K562 (cell line): ENCODE results near the gene LBH. TPM values are rescaled to one million over a fixed set of nuclear protein-coding genes. Genes with fewer than 3 reads are reported as not detected.

ENCODE experiments used
- CHD2 ChIP-seq: IDR thresholded peaks from 2 replicates; pipeline ENCODE4 v1.6.1; 2011; ENCODE audit warnings: low read depth, low read length
- HMGN3 ChIP-seq: IDR thresholded peaks from 2 replicates; pipeline ENCODE4 v1.6.1; 2011; ENCODE audit warnings: borderline replicate concordance, low read depth, mild to moderate bottlenecking, mixed read lengths, low read length; ENCODE audit not compliant: insufficient read length; ENCODE audit errors: extremely low read depth
- JUNB ChIP-seq: fragments of 450-650 bp; formaldehyde crosslinking; conservative IDR thresholded peaks from 2 replicates; pipeline ENCODE4 v1.4.0; 2020; ENCODE audit warnings: mild to moderate bottlenecking
- JUND ChIP-seq, 2 experiments: IDR thresholded peaks; 2 replicates in 1 of 2; 3 replicates in 1 of 2; pipeline ENCODE4 v1.6.1; 2011; ENCODE audit warnings: borderline replicate concordance in 2 of 2, low read depth in 2 of 2, low read length in 2 of 2, improper control_type of control experiment in 1 of 2, missing biosample characterization in 1 of 2, missing genetic modification characterization in 1 of 2, missing genetic modification reagents in 1 of 2
- KLF1 ChIP-seq: fragments of 450-650 bp; IDR thresholded peaks from 2 replicates; pipeline ENCODE4 v1.6.1; 2016; ENCODE audit warnings: missing genetic modification characterization, missing compliant biosample characterization
- MAFG ChIP-seq: fragments of 450-650 bp; conservative IDR thresholded peaks from 2 replicates; pipeline ENCODE4 v1.6.1; 2016; ENCODE audit warnings: missing genetic modification characterization, missing compliant biosample characterization
- RB1 ChIP-seq: fragments of 450-650 bp; IDR thresholded peaks from 2 replicates; pipeline ENCODE4 v1.6.1; 2017; ENCODE audit warnings: low read depth, mild to moderate bottlenecking
- SP2 ChIP-seq: IDR thresholded peaks from 2 replicates; pipeline ENCODE4 v1.6.1; 2011; ENCODE audit warnings: mild to moderate bottlenecking, low read depth, low read length, moderate library complexity; ENCODE audit not compliant: poor library complexity, severe bottlenecking; ENCODE audit errors: extremely low read depth
- U2AF1 ChIP-seq: fragments of 200-400 bp; formaldehyde crosslinking; optimal IDR thresholded peaks from 2 replicates; pipeline ENCODE3; 2017; ENCODE audit warnings: mild to moderate bottlenecking, low read depth, low read length, moderate library complexity
- ZNF668 ChIP-seq: fragments of 250-450 bp; sonication (Bioruptor Pico); IDR thresholded peaks from 2 replicates; pipeline ENCODE4 v1.8.0; 2022; ENCODE audit warnings: mild to moderate bottlenecking, inconsistent platforms
- ZNF695 ChIP-seq: fragments of 450-650 bp; formaldehyde crosslinking; IDR thresholded peaks from 2 replicates; pipeline ENCODE4 v1.4.0; 2020; ENCODE audit warnings: mild to moderate bottlenecking, moderate library complexity
- polyA plus RNA-seq, 8 experiments: library from polyadenylated mRNA; depleted of rRNA in 4 of 8; stranded (reverse) in 5 of 8; unstranded in 3 of 8; fragments of >200 nt; fragmentation: Nextera tagmentation in 2 of 8; fragmentation: Illumina TruSeq in 1 of 8; extraction: Ambion mirVana in 2 of 8; extraction: Trizol in 1 of 8; gene quantifications; 2 replicates each; pipeline versions ENCODE4 v1.2.1 to v1.2.3, GENCODE V29; 2011 to 2014; ENCODE audit warnings: inconsistent platforms in 1 of 8, missing spikeins in 1 of 8
- total RNA-seq, 7 experiments: library from RNA; depleted of rRNA in 6 of 7; stranded (reverse); fragments of >200 nt in 6 of 7; fragmentation: Illumina TruSeq in 2 of 7; extraction: Trizol in 2 of 7; gene quantifications; 2 replicates each; pipeline versions ENCODE4 v1.2.1 to v1.2.3, GENCODE V29; 2011 to 2021; ENCODE audit warnings: low replicate concordance in 1 of 7
- TF ChIP-seq, protein P1 (sequence below): fragments of 450-650 bp; IDR thresholded peaks from one replicate; pipeline ENCODE4 v1.6.1; 2018; ENCODE audit warnings: mild to moderate bottlenecking, moderate library complexity; ENCODE audit not compliant: partially characterized antibody
- TF ChIP-seq, protein P2 (sequence below), 2 experiments: fragments of 200-800 bp in 1 of 2; sonication (Bioruptor generic) in 1 of 2; sonication (generic) in 1 of 2; formaldehyde crosslinking in 1 of 2; IDR thresholded peaks in 1 of 2; conservative IDR thresholded peaks in 1 of 2; 2 replicates each; pipeline versions ENCODE4 v1.5.0 to v1.6.1; 2016 to 2020; ENCODE audit warnings: missing compliant biosample characterization in 1 of 2, missing genetic modification characterization in 1 of 2, missing genetic modification reagents in 1 of 2
- TF ChIP-seq, protein P3 (sequence below): sonication (generic); formaldehyde crosslinking; IDR thresholded peaks from 2 replicates; pipeline ENCODE4 v1.9.0; 2022; ENCODE audit warnings: mild to moderate bottlenecking, missing genetic modification reagents
- TF ChIP-seq, protein P4 (sequence below): sonication (generic); formaldehyde crosslinking; IDR thresholded peaks from 2 replicates; pipeline ENCODE4 v1.8.1; 2023; ENCODE audit warnings: missing genetic modification reagents, mild to moderate bottlenecking, borderline replicate concordance
- TF ChIP-seq, protein P5 (sequence below): sonication (generic); formaldehyde crosslinking; IDR thresholded peaks from 2 replicates; pipeline ENCODE4 v1.8.1; 2023; ENCODE audit warnings: mild to moderate bottlenecking, missing genetic modification reagents

LBH gene
- total and polyA plus RNA-seq, 9 of the 15 experiments (the other 6 are each of a cell fraction or from before 2014, with no cell fraction given): 3.1 to 13.4 (median 7.4) TPM

DNA sequence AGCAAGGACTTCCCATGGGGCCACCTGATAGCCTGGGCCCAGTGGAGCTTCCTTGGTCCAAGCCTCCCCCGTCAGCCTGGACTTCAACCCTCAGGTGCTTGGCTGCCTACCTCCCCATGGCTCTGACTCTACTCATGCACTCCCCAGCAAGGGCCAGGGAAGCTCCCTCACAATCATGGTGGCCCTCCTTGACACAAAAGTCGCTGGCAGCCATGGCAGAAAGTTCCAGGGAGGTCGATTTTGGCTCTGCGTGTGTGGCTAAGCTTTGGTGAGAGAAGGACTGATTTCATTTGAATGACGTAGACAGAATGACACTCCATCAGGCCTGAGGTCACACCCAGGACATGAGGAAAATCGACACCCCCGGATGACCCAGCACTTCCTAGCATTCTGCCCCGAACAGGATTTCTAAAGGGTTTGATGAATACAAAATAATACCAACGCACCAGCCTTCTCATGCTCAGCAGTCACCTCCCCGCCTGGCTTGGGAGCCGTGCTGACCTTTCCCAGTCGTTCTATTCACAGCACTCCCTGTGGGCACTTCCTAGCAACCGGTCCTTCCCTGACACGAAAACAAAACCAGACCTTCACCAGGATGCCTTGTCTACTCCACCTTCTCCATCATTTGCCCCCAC lies 52.7 kb downstream of the LBH start (continued):
- TF ChIP-seq, protein P1, sequence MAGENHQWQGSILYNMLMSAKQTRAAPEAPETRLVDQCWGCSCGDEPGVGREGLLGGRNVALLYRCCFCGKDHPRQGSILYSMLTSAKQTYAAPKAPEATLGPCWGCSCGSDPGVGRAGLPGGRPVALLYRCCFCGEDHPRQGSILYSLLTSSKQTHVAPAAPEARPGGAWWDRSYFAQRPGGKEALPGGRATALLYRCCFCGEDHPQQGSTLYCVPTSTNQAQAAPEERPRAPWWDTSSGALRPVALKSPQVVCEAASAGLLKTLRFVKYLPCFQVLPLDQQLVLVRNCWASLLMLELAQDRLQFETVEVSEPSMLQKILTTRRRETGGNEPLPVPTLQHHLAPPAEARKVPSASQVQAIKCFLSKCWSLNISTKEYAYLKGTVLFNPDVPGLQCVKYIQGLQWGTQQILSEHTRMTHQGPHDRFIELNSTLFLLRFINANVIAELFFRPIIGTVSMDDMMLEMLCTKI: no peak
- TF ChIP-seq, protein P2, sequence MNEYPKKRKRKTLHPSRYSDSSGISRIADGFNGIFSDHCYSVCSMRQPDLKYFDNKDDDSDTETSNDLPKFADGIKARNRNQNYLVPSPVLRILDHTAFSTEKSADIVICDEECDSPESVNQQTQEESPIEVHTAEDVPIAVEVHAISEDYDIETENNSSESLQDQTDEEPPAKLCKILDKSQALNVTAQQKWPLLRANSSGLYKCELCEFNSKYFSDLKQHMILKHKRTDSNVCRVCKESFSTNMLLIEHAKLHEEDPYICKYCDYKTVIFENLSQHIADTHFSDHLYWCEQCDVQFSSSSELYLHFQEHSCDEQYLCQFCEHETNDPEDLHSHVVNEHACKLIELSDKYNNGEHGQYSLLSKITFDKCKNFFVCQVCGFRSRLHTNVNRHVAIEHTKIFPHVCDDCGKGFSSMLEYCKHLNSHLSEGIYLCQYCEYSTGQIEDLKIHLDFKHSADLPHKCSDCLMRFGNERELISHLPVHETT (CRISPR knock-in tag; conservative IDR thresholded peaks at IDR 0.05 in 1 of 2, IDR thresholded peaks at IDR 0.05 in 1 of 2): no peak
- TF ChIP-seq CHD2: no peak
- no peak for TF ChIP-seq RB1
- TF ChIP-seq, protein P3, sequence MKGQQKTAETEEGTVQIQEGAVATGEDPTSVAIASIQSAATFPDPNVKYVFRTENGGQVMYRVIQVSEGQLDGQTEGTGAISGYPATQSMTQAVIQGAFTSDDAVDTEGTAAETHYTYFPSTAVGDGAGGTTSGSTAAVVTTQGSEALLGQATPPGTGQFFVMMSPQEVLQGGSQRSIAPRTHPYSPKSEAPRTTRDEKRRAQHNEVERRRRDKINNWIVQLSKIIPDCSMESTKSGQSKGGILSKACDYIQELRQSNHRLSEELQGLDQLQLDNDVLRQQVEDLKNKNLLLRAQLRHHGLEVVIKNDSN (CRISPR knock-in tag): no peak
- TF ChIP-seq HMGN3: no peak
- TF ChIP-seq MAFG (tag): peak; percentile 86
- TF ChIP-seq JUND (IDR thresholded peaks at IDR 0.05; ENCODE audit: borderline replicate concordance, low read depth, low read length): peak; percentile 61; the same call in 1 of the 2 replicates
- TF ChIP-seq JUND (tag; IDR thresholded peaks at IDR 0.05; ENCODE audit: borderline replicate concordance, low read depth, low read length): peak; percentile 59; the same call in 1 of the 3 replicates
- TF ChIP-seq, protein P4, sequence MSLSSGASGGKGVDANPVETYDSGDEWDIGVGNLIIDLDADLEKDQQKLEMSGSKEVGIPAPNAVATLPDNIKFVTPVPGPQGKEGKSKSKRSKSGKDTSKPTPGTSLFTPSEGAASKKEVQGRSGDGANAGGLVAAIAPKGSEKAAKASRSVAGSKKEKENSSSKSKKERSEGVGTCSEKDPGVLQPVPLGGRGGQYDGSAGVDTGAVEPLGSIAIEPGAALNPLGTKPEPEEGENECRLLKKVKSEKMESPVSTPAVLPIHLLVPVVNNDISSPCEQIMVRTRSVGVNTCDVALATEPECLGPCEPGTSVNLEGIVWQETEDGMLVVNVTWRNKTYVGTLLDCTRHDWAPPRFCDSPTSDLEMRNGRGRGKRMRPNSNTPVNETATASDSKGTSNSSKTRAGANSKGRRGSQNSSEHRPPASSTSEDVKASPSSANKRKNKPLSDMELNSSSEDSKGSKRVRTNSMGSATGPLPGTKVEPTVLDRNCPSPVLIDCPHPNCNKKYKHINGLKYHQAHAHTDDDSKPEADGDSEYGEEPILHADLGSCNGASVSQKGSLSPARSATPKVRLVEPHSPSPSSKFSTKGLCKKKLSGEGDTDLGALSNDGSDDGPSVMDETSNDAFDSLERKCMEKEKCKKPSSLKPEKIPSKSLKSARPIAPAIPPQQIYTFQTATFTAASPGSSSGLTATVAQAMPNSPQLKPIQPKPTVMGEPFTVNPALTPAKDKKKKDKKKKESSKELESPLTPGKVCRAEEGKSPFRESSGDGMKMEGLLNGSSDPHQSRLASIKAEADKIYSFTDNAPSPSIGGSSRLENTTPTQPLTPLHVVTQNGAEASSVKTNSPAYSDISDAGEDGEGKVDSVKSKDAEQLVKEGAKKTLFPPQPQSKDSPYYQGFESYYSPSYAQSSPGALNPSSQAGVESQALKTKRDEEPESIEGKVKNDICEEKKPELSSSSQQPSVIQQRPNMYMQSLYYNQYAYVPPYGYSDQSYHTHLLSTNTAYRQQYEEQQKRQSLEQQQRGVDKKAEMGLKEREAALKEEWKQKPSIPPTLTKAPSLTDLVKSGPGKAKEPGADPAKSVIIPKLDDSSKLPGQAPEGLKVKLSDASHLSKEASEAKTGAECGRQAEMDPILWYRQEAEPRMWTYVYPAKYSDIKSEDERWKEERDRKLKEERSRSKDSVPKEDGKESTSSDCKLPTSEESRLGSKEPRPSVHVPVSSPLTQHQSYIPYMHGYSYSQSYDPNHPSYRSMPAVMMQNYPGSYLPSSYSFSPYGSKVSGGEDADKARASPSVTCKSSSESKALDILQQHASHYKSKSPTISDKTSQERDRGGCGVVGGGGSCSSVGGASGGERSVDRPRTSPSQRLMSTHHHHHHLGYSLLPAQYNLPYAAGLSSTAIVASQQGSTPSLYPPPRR (CRISPR knock-in tag): no peak
- TF ChIP-seq, protein P5, sequence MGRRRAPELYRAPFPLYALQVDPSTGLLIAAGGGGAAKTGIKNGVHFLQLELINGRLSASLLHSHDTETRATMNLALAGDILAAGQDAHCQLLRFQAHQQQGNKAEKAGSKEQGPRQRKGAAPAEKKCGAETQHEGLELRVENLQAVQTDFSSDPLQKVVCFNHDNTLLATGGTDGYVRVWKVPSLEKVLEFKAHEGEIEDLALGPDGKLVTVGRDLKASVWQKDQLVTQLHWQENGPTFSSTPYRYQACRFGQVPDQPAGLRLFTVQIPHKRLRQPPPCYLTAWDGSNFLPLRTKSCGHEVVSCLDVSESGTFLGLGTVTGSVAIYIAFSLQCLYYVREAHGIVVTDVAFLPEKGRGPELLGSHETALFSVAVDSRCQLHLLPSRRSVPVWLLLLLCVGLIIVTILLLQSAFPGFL (CRISPR knock-in tag): no peak
- no peak for TF ChIP-seq JUNB
- no peak for TF ChIP-seq ZNF695 (CRISPR knock-in tag)
- TF ChIP-seq ZNF668 (CRISPR knock-in tag): no peak
- no peak for TF ChIP-seq KLF1
- no peak for TF ChIP-seq SP2
- TF ChIP-seq U2AF1: no peak
